Muscle of leg (tissue), 11 donors: ENCODE measurements around the gene PLXNB3. TPM values are rescaled to one million over a fixed set of nuclear protein-coding genes. Genes with fewer than 3 reads are reported as not detected.
"Not testable (repeated sequence)": the region's sequence is repeated elsewhere in the genome, so short reads cannot be mapped to it uniquely, and the experiment has no call there.

Source experiments
- DNase-seq: peaks from one replicate; pipeline ENCODE4 v3.0.0; 2013
- H3K27ac ChIP-seq: one replicate; pipeline ENCODE4 v1.5.1; 2013; ENCODE audit warnings: mild to moderate bottlenecking, low read length, control low read depth
- H3K27me3 ChIP-seq: one replicate; pipeline ENCODE4 v1.6.1; 2013; ENCODE audit warnings: low read length; ENCODE audit not compliant: control insufficient read depth, insufficient read depth
- H3K36me3 ChIP-seq: one replicate; pipeline ENCODE4 v1.6.1; 2013; ENCODE audit warnings: low read length; ENCODE audit not compliant: control insufficient read depth, insufficient read depth
- H3K4me1 ChIP-seq: one replicate; pipeline ENCODE4 v1.6.1; 2013; ENCODE audit warnings: low read length; ENCODE audit not compliant: control insufficient read depth, insufficient read depth
- H3K4me3 ChIP-seq: one replicate; pipeline ENCODE4 v1.5.1; 2013; ENCODE audit warnings: low read length, control low read depth
- H3K9me3 ChIP-seq: replicated peaks from 2 replicates; pipeline ENCODE4 v1.6.1; 2013; ENCODE audit warnings: low read depth, low read length; ENCODE audit not compliant: control insufficient read depth
- WGBS: methylation state at CpG from one replicate; pipeline ENCODE4 v1.1.5; 2013; ENCODE audit warnings: missing lambda C conversion rate; ENCODE audit not compliant: insufficient coverage; 5-methylcytosine and 5-hydroxymethylcytosine counted together
- polyA plus RNA-seq, 8 donors: library from polyadenylated mRNA; unstranded; fragments of 120-200 nt; gene quantifications; one replicate each; pipeline versions ENCODE4 v1.2.1 to v1.2.3, GENCODE V29; 2013; ENCODE audit warnings: inconsistent platforms in 1 of 8, low replicate concordance in 1 of 8; ENCODE audit not compliant: insufficient read length in 8 of 8, insufficient read depth in 1 of 8
- total RNA-seq: library from RNA; stranded (reverse); fragments of 120-200 nt; gene quantifications from one replicate; pipeline ENCODE4 v1.2.4, GENCODE V29; 2013

PLXNB3 gene
- total and polyA plus RNA-seq, 9 donors = 0.89 to 8.9 (median 2.7) TPM

DNA sequence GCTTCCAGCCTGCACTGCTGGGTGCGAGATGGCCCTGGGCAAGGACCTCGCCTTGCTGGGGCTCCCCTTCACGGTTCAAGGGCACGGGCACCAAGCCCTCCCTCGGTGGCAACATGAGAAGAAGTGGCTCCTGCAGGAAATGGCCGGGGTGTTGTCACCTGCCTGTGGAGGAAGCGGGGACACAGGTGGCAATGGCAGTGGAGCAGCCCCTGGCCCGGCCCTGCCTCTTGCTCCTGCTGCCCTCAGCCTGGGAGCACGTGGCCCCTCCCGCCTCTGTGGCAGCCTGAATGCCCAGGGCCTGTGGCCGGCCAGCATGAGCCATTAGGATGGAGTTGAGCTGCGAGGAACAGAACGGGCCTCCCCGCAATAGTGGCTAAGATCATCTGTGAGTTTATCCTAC is 22.6 kb upstream of the PLXNB3 start:
- Histone ChIP-seq H3K4me1 (peaks cover 19% of the 10 kb centered on the region), H3K9me3 (no peaks in the 10 kb centered on the region), H3K4me3 (no peak overlapping the region), H3K27me3 (no peaks in the 10 kb centered on the region), H3K27ac (no peak overlapping the region), H3K36me3 (no peaks in the 10 kb centered on the region)
- 88% methylated on average over 10 of the region's 14 CpGs for WGBS
- DNase-seq = no peak

DNA sequence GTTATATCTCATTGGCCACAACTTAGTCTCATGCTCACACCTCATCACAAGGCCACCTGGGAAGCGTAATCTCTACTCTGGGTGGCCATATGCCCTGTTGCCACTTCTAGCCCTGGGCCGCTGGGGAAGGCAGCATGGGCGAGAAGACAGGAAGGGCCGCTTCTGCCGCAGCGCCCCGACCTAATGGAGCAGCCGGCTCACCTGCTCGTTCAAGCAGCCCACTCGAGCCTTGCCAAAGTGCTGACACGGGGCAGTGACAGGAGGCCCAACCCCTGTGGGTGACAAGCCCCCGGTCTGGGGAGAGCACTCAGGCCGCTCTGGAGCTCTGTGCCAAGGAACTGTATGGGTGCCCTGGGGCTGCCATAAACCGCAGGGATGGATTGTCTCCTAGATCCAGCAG is 21.9 kb upstream of the PLXNB3 start:
- not testable (repeated sequence) for H3K27ac ChIP-seq, H3K9me3 ChIP-seq, H3K36me3 ChIP-seq, H3K4me3 ChIP-seq, DNase-seq, H3K27me3 ChIP-seq
- WGBS = 96% methylated on average over 12 of the region's 14 CpGs
- H3K4me1 ChIP-seq = peaks cover 16% of the 10 kb centered on the region

DNA sequence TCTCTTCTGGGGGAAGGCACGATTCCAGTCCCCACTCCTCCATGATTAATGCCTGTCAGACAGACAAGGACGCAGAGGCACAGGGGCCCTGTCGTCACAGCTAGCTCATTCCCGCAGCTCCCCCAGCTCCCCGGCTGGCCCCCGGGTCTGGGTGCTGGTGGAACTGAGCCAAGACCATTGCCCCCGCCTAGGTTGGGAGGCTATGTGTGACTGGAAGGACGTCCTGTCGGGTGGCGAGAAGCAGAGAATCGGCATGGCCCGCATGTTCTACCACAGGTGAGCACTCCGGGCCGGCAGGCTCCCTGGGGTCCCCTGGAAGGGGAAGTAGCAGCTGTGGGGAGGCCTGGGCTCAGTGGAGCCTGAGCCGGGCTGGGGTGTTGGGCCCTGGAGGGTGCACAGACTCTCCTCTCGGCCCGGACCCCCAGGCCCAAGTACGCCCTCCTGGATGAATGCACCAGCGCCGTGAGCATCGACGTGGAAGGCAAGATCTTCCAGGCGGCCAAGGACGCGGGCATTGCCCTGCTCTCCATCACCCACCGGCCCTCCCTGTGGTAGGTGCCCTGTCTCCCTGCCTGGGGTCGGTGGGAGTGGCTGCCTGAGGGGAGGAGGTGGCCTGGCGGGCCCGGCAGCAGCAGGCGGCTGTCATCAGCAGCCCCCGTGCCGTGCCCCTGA is 21.1 kb upstream of the PLXNB3 start:
- H3K4me3 ChIP-seq, H3K9me3 ChIP-seq, H3K27me3 ChIP-seq, DNase-seq, H3K36me3 ChIP-seq, H3K27ac ChIP-seq: not testable (repeated sequence)
- H3K4me1 ChIP-seq = peaks cover 16% of the 10 kb centered on the region
- 75% methylated on average over 6 of the region's 32 CpGs for WGBS

DNA sequence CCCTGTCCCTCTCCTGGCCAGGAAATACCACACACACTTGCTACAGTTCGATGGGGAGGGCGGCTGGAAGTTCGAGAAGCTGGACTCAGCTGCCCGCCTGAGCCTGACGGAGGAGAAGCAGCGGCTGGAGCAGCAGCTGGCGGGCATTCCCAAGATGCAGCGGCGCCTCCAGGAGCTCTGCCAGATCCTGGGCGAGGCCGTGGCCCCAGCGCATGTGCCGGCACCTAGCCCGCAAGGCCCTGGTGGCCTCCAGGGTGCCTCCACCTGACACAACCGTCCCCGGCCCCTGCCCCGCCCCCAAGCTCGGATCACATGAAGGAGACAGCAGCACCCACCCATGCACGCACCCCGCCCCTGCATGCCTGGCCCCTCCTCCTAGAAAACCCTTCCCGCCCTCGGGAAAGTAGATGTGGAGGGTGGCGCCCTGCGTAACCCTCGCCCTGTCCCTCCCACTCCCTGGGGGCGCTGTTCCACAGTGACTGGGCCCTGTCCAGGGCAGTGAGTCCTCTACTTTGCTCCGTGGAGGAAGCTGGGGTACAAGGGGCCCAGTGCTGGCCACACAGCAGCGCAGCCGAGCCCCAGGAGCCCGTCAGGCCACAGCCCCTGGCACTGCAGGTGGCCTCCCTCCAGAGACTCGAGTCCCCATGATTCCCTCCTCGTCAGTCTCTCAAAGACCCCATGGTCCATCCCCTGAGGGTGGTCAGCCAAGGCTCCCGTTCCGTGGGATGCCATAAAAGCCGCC is 20.4 kb upstream of the PLXNB3 start:
- H3K27me3 ChIP-seq, H3K36me3 ChIP-seq, H3K9me3 ChIP-seq, DNase-seq, H3K4me3 ChIP-seq, H3K27ac ChIP-seq: not testable (repeated sequence)
- WGBS = 33% methylated on average over 8 of the region's 35 CpGs
- peaks cover 16% of the 10 kb centered on the region for H3K4me1 ChIP-seq

DNA sequence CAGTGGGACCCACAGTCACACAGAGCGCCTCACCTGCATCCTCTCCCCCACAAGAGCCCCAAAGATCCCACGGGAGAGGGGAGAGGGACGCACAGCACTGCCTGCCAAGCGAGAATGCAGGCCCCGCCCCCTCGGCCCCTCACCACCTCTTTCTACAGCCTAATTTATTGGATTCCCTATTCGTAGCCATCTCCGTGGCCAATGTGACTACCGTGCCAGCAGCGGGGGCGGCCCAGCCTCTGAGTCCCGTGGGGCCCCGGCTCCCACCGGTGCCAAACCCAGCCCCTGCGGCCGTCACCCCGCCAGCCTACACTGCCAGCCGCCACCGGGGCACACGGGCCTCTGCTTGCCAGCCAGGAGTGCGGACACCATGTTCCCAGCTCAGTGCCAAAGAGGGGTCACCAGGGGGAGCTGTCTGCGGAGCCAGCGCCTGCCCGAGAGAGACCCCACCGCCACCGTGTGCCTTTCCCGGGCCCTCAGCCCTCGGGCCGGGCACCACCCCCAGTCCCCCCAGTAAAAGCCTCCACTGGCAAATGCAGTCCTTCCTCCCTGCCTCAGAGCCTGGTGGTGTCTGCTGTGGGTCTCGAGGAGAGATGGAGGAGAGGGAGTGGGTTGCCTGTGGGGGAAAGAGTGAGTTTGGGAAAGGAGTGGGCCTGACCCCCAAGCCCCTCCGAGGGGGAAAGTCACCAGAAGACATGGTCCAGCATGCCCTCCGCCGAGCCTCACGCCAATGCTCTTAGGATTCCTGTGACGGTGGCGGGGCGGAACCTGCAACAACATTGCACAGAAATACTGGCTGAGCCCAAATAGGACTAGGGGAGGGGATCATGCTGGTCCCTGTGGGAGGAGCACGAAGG is 19.6 kb upstream of the PLXNB3 start:
- DNase-seq = no peak
- Histone ChIP-seq H3K9me3 (no peaks in the 10 kb centered on the region), H3K27ac (no peak overlapping the region), H3K4me3 (no peak overlapping the region), H3K27me3 (no peaks in the 10 kb centered on the region), H3K36me3 (no peaks in the 10 kb centered on the region), H3K4me1 (peaks cover 16% of the 10 kb centered on the region)
- 37% methylated on average over 31 of the region's 38 CpGs for WGBS

DNA sequence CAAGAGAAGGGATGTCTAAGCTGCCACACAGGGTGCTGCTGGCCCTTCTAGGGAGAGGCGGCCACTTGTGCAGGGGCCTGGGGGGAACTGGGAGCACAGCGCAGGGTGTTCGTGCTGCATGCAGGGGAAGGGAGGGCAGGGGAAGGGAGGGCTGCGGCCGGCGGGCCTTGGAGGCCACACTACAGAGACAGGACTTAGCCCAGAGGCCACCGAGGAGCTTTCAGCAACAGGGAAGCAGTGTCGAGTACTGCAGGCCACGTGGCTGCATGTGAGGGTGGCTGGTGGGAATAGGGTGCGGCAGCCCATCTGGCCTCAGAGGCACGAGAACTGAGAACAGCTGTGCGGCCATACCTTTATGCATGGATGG is 19.0 kb upstream of the PLXNB3 start:
- H3K27me3 ChIP-seq, H3K27ac ChIP-seq, H3K4me3 ChIP-seq, H3K9me3 ChIP-seq, DNase-seq, H3K36me3 ChIP-seq: not testable (repeated sequence)
- peaks cover 16% of the 10 kb centered on the region for H3K4me1 ChIP-seq
- WGBS = 52% methylated on average over 7 of the region's 12 CpGs

DNA sequence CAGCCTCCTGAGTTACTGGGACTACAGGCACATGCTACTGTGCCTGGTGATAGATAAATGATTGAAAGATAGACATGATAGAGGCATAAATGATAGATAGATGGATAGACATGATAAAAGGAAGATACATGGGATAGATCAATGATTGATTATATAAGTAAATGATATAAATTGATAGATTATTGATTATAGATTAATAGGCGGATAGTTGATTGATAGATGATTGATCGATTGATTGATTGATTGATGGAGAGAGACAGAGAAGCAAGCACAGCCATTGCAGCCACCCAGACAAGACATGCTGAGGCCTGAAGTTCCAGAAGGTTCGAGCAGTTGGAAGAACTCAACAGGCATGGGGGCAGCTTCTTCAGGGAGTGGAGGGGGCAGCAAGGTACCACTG is 17.7 kb upstream of the PLXNB3 start:
- no peaks in the 10 kb centered on the region for H3K36me3 ChIP-seq
- peaks cover 16% of the 10 kb centered on the region for H3K4me1 ChIP-seq
- H3K9me3 ChIP-seq = no peaks in the 10 kb centered on the region
- peaks cover 3% of the 10 kb centered on the region for H3K27me3 ChIP-seq
- H3K4me3 ChIP-seq = no peak overlapping the region
- no peak for DNase-seq
- 71% methylated on average over 3 of the region's 3 CpGs for WGBS
- H3K27ac ChIP-seq = no peak overlapping the region

DNA sequence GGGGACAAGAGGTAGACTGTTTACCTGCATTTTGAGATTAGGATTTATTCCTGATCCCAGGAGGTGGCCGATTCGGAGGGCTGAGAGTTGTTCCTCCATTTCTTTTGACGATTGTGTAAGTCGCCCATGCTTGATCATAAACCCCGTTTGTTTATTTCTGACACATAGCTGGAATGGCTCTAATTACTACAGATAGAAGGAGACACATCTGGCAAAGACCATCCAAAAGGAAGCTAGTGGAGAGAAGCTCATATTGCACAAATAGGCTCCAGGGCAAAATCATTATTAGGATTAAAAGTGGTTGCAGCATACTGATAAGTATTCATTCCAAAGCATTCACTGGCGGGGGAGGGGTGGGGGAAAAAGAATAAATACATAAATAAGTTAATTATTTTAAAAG is 17.1 kb upstream of the PLXNB3 start:
- not testable (repeated sequence) for H3K4me3 ChIP-seq, H3K27ac ChIP-seq, H3K9me3 ChIP-seq, DNase-seq, H3K36me3 ChIP-seq, H3K27me3 ChIP-seq
- peaks cover 16% of the 10 kb centered on the region for H3K4me1 ChIP-seq
- 59% methylated on average over 3 of the region's 6 CpGs for WGBS

DNA sequence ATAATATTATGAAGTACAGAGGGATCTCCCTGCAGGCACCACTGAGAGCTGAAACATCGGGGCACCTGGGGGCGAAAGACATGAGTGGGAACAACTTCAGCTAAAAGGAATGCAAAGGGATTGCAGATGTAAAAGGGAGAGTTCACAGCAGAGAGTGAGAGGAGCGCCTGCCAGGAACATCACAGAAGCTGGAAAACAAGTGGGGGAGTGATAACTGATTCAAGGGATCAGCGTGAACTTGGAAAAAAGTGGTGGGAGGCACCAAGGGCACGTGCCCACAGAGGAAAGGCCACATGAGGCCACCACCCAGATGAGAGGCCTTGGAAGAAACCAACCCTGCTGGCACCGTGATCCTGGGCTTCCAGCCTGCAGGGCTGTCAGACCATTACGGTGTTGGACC is 15.0 kb upstream of the PLXNB3 start:
- WGBS = 82% methylated on average over 7 of the region's 7 CpGs
- DNase-seq, H3K4me1 ChIP-seq, H3K27ac ChIP-seq, H3K36me3 ChIP-seq, H3K4me3 ChIP-seq, H3K9me3 ChIP-seq, H3K27me3 ChIP-seq: not testable (repeated sequence)

DNA sequence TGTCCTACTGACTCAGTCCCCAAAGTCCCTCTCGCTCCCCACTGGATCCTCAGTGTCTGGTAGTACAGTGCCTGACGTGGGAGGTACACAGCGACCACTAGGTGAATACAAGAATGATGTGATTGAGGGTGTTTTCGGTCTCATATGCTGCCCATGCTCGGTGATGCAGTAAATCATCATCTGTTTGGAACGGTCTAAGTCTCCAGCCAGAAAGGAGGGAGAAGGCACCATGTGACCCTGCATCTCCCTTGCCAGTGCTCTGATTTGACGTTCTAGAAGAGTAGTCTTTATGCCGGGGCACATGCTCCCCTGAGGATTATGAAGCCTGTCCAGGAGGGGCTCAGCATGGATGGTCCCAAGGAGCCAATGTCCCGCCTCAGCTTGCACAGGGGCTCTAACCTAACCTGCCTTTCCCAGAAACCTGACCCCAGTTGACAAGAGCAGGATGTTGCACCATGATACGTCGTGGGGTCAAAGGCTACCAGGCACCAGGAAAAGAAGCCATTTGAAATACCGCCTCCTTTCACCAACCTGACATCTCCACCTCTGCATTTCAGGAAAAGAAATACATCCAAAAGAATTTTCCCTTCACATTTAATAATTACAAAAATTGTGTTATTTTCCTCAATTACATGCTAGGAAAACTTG is 13.8 kb upstream of the PLXNB3 start:
- no peak for DNase-seq
- Histone ChIP-seq H3K36me3 (no peaks in the 10 kb centered on the region), H3K27me3 (peaks cover 3% of the 10 kb centered on the region), H3K9me3 (no peaks in the 10 kb centered on the region), H3K4me1 (no peaks in the 10 kb centered on the region), H3K4me3 (no peak overlapping the region), H3K27ac (no peak overlapping the region)
- 48% methylated on average over 8 of the region's 12 CpGs for WGBS
